GM21515 (cell line): Measurements from ENCODE around the gene D2HGDH.
"Not testable (repeated sequence)": the region's sequence is repeated elsewhere in the genome, so short reads cannot be mapped to it uniquely, and the experiment has no call there.

ENCODE experiments used
- ATAC-seq: cut with Tn5 transposase; IDR thresholded peaks from one replicate; pipeline ENCODE4 v1.9.1; 2021; ENCODE audit not compliant: unreplicated experiment

The D2HGDH gene

DNA sequence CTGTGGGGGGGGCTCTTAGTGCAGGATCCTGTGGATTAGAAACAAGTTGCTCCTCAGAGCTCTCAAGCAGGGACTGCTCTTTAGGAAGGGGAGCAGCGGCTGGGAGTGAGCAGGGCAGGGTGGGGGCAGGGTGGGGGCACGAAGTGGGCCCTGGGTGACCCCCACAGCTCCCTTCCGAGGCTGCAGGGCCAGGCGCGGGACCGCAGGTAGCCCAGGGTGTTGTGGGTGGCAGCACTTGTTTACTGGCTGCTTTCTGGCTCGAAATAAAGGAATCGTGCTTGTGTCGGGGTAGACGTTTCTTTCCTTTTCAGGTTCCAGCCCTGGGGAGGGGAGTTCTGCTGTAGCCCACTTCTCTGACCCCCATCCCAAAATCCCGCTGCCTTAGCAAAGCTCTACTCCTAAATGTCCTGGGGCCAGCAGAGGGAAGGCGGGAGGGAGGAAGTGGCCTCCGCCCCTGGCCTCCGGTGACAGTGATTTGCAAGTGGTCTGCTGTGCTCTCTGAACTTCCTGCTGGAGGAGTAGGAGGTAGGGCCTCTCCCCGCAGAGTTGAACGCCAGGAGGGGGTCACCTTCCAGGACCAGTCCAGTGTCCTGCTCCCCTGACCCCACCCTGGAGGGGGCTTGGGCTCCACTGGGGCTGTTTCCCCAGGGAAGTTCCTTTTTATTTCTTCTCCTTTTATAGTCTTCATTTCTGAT lies 82.8 kb downstream of the D2HGDH start:
- ATAC-seq: no peak

DNA sequence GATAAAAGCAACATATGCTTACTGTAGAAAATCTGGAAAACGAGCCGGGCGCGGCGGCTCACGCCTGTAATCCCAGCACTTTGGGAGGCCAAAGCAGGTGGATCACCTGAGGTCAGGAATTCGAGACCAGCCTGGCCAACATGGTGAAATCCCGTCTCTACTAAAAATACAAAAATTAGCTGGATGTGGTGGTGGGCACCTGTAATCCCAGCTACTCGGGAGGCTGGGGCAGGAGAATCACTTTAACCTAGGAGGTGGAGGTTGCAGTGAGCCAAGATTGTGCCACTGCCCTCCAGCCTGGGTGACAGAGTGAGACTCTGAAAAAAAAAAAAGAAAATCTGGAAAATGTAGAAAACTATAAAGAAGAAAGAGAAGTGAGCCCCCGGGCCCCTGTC lies 83.4 kb downstream of the D2HGDH start:
- not testable (repeated sequence) for ATAC-seq
